ENCODE measurements around the gene C2CD4B.

The C2CD4B gene

DNA sequence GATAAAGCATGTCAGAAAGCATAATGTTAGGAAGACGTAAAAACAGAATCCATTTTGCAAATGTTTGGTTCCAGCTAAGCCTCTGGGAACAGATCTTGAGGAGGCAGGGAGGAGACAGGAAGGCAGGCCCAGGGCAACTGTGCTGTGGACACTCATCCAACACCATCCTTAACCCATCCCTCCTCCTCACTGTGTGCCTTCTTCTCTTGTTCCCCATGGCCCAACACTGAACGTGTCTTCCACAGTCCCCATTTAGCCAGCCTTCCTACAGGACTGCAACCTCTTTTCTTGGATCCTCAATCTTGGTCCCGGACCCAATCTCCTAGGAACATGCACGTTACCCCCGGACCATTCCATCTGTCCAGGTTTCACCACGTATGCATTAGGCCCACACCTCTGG is 15.4 kb downstream of the C2CD4B start:
- DNase-seq (ENCODE audit: low read depth in 1 of 2, low spot score in 1 of 2) = no peak

DNA sequence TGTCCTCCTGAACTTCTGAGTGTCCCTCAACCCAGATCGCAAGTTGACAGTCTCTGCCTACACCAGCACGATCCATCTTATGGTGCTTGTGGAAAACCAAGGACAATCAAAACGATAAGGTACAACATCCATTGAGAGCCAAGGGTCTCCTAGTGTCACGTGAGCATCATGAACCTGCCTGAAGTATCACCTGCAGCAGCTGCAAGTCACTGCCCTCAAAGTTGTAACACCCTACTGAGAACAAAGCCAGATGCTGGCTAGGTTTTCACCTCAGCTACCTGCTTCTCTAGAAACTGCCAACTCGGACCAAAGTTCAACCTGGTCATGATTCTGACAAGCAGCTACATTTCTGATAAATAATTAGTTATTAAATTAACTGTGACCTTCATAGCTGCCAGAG is 17.5 kb downstream of the C2CD4B start:
- DNase-seq (ENCODE audit: low read depth in 1 of 2, low spot score in 1 of 2) = no peak

DNA sequence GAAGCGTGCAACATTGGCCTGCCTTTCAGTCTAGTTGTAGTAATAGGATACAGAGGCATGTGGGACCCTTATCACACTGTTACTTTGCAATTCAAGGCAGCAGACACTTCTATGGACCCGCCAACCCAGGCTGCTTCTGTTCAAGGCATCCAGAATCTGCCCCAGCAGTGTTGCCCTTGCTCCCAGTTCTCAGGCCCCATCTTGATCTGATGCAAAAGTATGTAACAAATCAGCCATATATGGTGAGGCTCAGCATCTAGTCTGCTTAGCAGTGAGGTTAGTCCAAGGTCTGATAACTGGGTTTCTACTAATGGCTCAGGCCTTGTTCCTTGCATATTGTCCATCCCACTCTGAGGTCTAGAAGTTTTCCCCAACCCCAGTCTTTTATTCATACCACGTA is 17.9 kb downstream of the C2CD4B start:
- DNase-seq (ENCODE audit: low read depth in 1 of 2, low spot score in 1 of 2) = no peak

DNA sequence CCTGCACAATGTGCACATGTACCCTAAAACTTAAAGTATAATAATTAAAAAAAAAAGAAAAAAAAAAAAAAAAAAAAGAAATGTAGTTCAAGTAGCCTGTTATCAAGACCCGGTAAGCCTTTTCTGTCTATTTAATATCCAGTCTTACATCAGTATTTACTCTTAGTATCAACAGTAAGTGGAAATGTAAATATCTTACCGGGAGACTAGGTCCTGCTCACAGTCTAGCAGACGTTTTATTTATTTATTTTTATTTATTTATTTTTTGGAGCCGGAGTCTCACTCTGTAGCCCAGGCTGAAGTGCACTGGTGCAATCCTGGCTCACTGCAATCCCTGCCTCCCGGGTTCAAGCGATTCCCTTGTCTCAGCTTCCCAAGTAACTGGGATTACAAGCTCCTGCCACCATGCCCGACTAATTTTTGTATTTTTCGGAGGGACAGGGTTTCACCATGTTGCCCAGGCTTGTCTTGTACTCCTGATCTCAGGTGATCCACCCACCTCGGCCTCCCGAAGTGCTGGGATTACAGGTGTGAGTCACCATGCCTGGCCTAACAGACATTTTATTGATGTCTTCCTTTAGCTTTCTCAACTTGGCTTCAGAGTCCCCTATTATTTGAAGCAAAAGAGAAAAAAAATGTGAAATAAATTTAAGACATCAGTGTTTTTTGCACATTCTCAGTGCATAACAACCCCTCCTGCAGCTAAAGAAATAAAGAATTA is 19.9 kb downstream of the C2CD4B start:
- no peak for DNase-seq (ENCODE audit: low read depth in 1 of 2, low spot score in 1 of 2)

DNA sequence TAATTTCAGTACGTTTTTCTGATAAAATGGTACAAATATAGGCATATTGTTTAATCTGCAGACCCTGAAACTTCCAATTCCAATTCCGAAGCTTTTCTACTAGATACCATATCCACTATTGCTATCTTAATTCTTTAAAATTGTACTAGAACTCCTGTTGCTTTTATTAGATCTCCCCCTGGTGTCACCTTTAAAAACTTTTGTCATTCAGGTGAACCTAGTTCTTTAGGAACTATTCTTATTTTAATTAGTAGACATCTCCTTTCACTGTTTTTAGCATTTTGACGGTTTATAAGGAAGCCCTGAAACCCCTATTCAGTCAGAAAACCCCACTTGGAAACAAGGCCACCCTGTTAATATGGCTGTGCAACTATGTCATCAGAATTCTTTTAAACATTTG is 22.3 kb downstream of the C2CD4B start:
- no peak for DNase-seq (ENCODE audit: low read depth in 1 of 2, low spot score in 1 of 2)

DNA sequence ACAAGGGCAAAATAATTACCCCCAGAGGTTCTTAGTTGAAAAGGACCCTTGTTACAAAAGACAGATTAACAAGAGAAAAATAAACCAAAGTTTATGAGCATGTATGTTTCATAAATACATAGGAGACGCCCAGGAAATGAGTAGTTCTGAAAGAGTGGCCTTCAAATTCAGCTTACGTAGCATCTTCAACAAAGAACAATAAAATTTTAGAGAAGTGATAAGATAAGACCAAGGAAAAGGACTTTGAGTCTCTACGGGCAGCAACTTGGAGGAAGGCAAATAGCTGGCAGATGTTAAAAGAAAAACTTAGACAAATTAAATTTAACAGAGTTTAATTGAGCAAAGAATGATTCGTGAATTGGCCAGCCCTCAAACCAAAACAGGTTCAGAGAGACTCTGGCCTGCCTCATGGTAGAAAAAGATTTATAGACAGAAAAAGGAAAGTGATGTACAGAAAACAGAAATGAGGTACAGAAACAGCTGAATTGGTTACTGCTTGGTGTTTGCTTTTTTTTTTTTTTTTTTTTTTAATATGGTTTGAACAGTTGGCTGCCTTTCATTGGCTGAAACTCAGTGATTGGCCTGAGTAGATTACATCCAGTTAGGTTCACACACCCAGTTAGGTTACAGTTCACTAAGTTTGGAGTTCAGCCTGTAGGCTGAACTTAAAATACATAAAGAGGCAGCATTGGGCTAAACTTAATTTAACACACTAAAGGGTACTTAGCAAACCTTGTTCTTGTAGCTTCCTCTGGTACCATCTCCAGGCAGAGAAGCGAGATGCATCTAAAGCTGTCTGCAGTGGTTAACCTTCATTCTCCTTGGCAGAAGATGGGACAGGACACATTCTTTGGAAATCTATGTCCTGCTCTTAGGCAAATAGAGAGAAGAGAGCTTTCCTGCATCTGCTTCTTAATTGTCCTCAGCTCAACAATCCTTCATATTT is 23.2 kb downstream of the C2CD4B start:
- no peak for DNase-seq (ENCODE audit: low read depth in 1 of 2, low spot score in 1 of 2)

DNA sequence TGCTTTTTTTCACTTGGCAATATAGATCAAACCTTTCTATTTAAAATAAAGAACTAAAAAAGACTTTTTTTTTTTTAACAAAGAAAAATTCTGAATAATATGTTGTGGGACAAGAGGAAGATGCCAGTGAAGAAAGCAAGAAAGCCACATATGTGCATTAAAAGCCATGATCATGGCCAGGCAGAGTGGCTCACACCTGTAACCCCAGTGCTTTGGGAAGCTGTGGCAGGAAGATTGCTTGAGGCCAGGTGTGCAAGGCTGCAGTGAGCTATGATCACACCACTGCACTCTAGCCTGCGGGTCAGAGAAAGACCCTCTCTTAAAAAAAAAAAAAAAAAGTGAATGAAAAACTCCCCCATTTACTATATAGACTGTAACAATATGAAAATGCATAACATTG is 23.9 kb downstream of the C2CD4B start:
- no peak for DNase-seq (ENCODE audit: low read depth in 1 of 2, low spot score in 1 of 2)

DNA sequence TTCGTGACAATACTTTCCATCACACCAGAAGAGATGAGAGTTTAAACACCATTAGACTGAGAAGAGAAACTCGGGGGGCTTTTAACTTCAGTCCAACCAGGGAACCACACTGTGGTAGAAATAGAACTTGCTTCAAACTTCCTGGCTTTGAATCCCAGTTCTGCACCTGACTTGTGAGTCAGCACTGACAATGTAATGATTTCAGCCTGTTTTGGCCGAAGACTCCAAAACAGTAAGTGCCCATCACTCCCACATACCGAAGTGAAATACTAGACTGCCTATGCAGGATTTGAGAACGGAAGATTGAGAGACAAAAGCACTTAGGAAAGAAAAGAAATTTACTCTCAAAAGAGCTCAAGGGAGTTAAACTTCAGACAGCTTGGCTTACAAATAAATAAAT is 27.0 kb downstream of the C2CD4B start:
- no peak for DNase-seq (ENCODE audit: low read depth in 1 of 2, low spot score in 1 of 2)

DNA sequence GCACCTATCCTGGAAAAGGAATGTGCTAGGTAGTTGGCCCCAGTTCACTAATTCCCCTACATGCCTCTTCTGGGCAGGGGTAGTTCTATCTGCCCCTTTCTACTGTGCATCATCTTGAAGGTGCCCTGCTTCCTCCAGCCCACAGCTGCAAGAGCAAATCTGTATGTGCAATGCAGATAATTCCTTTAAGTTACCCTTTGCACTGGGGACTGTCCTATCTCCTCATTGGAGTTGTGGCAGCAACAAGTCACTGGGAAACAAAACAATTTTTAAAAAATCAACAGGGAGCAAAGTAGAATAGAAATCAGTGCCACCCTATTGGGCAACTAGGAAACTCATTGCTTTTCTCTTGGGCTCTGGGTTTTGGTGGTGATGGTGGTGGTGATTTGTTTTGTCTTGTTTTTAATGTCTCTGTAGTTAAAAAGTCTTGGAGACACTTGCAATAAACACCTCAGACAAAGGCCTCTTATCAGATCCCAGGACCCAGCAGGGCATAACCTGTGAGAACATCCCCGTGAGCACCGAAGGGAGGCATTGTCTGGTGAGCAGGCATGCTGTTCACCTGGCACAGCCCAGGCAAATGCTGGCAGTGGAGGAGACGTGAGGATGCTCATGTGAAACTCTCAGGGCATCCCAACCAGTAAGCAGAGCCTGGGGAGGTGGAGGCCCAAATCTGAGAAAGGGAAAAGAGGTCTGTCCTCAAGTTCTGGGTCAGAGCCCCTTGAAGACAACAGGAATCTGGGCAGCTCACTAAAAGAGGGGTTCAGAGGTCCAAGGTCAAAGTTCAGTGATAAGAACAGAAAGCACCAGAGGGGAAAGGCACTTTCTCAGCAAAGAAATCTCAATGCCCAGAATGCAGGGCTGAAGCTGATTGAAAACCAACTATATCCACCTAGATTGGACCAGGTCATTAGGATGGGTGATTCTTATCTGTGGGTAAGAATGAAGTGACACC is 27.9 kb downstream of the C2CD4B start:
- no peak for DNase-seq (ENCODE audit: low read depth in 1 of 2, low spot score in 1 of 2)

DNA sequence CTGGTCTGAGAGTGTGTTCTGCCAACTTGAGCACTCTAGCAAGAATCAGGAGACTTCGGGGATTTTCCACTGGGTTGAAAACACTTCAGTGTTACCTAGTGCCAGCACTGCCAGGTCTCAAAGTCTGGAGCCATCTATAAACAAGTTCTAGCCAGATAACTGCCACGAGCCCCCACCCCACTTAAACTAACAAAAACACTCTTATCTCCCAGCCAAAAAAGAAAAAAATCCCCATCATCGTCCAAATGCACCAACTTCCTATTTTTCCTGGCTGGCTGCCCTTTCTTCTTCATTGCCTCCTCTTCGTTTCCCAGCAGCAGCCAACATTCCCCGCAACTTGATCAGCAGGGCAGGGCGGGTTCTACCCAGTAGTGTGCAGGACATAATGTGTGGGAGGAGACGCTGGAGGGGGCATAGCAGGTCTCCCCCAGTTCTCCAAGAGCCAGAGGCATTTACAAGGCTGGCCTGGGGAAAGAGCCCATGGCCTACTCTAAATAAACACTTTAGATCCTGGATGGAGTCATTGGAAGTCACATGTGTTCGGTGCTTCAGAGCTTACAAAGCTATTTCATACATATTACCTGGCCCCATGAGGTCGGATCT is 29.5 kb downstream of the C2CD4B start:
- no peak for DNase-seq (ENCODE audit: low read depth in 1 of 2, low spot score in 1 of 2)

DNA sequence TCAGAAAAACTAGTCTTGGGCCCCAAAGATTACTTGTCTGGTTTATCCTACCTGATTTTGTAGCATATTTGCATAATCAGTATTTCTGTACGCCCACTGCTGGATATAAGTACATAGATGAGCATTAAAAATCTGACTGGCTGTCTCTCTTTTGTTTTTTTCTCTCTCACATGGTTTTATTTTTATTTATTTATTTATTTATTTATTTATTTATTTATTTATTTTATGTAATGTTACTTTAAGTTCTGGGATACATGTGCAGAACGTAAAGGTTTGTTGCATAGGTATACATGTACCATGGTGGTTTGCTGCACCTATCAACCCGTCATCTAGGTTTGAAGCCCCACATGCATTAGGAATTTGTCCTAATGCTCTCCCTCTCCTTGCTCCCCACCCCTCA is 31.9 kb downstream of the C2CD4B start:
- DNase-seq (ENCODE audit: low read depth in 1 of 2, low spot score in 1 of 2) = no peak

DNA sequence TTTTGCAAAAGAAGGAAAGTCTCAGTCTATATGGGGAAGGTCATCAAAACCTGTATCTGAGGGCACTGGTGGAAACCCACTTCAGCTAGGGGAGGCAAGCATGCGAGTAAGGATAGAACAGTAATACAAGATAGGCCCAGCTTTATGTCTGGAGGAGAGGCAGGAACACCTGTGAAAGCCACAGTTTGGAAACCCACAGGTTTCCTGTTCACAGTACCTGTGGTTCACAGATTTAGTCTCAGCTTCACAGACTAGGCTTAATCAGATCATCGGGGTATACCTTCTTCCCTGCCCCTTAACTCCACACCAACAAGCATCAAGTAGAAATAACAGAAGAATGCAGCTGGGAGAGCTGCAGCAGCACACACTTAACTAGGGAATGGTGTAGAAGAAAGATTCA is 36.2 kb downstream of the C2CD4B start:
- DNase-seq (ENCODE audit: low read depth in 1 of 2, low spot score in 1 of 2) = no peak

DNA sequence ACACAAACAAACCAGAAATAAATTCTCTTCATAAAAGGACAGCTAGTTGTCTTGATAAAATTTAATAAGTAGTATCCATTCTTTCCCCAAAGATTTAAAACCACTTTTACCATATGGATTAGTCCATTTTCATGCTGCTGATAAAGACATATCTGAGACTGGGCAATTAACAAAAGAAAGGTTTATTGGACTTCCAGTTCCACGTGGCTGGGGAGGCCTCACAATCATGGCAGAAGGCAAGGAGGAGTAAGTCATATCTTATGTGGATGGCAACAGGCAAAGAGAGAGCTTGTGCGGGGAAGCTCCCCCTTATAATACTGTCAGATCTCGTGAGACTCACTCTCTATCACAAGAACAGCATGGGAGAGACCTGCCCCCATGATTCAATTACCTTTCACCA is 38.7 kb downstream of the C2CD4B start:
- DNase-seq (ENCODE audit: low read depth in 1 of 2, low spot score in 1 of 2) = no peak

DNA sequence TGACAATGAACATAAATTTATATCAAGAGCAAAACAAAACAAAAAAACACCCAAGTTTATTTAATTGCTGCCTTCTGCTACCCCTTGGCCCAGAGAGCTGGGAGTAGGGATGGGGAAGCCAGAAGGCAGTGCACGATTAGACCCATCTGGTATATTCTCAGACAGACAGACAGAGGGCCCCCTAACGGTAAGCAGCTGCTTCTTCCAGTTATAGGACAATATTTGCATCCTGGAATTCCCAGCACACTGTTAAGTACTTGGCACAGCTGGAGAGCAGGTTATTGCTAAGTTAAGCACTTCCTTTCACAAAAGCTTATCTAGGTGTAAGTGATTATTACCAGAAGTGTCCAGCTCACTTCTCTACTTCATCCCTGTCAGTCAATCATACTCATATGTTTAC is 39.3 kb downstream of the C2CD4B start:
- no peak for DNase-seq (ENCODE audit: low read depth in 1 of 2, low spot score in 1 of 2)

DNA sequence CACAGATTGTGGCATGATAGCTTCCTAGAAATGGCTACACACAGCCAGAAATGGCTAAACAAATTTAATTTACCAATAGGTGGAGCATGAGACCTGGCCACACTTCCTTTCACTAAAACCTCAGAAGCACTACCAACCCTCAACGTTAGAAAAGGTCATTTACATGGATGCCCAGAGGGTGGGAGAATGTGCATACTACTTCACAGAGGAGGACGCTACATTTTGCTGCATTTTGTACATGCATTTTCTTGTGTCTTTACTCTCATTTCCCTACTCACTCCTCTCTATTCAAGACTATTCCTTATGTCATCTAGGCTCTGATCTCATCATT is 40.1 kb downstream of the C2CD4B start:
- DNase-seq (ENCODE audit: low read depth in 1 of 2, low spot score in 1 of 2) = no peak

DNA sequence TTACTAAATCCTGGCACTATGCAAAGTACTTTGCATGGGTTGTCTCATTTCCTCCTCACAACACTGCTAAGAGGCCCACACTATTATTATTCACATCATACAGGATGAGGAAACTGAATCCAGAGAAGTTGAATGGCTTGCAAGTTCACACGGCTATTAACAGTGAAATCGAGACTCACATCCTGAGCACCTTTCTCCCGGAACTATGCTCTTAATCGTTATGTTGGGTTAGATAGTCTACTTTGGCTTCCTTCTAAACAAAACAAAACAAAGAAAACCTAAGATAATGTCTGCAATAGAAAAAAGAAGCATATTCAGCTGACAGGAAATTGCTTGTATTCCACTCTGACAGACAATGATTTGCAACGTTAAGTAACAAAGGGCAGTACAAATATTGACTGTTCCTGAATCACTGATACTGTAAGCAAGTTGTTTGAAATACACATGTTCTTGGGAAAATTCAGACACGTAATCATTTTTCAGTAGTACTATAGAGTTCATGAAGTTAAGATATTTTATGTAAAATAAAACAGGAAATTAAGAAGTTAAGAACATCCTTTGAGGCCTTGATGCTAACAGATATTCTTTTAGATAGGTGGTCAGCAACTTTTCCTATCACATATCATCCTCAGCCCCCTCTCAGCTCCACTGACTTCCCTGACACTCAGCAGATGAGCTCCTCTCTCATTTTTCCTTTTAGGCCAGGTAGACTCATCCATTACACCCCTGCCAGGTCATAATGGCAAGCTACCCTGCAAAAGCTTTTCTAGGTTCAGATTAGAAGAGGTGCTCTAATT is 40.7 kb downstream of the C2CD4B start:
- DNase-seq (ENCODE audit: low read depth in 1 of 2, low spot score in 1 of 2) = no peak

DNA sequence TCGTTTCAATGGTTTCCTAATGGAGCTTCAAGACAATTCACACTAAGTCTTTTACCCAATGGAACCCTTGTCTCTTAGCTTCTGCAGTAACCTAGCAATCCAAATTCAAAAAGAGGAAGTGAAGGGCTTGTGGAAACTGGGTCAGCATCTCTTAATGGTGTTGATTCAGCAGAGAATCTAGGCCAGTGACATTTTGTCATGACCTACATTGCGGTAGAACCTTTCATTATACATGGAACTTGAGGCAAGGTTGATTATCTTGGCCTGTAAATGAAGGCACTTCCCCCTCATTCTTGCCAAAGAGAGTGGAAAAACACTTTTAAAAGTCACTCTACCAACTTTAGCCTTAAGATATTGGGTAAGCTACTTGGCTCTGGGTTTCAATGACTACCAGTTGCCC is 42.8 kb downstream of the C2CD4B start:
- DNase-seq (ENCODE audit: low read depth in 1 of 2, low spot score in 1 of 2) = no peak

DNA sequence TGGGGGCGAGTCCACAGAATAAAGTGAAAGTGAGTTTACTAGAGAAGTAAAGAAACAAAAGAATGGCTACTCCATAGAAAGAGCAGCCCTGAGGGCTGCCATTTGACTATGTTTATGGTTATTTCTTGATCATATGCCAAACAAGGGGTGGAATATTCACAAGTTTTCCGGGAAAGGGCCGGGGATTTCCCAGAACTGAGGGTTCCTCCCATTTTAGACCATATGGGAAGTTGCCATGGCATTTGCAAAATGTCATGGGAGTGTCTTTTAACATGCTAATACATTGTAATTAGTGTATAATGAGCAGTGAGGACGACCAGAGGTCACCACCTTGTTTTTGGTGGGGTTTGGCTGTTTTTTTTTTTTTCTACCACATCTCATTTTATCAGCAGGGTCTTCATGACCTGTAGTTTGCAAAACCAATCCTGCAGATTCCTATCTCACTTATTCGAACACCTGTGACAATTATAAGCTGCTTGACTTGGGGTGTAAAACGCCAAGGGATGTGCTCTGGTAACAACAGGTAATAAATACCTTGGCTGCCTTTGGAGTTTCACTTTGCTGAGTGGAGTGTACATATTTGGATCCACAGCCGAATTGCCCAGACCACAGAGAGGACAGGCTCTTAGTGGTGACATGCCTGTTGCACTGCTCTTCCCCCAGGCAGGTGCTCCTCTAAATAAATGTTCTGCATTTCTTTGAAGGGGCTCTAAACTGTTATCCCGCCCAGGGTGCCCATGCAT is 43.6 kb downstream of the C2CD4B start:
- DNase-seq (ENCODE audit: low read depth in 1 of 2, low spot score in 1 of 2) = no peak

DNA sequence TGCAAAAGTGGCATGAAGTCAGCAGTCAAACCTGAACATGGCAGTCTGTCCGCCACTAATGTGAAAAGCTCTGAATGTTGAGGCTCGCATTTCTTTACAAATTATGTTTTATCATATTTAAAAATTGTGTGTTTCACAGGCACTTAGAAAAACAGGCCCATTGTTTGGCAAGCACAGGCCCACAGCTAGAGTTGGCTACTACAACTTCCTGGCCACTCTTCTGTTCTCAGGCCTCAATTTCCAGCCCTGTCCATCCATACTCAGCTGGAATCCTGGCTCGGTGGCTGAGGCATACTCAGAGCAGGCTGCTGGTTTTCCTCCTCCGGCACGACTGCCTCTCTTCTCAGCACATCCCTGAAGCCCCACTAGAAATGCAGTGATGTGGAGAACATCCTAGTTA is 44.3 kb downstream of the C2CD4B start:
- no peak for DNase-seq (ENCODE audit: low read depth in 1 of 2, low spot score in 1 of 2)

DNA sequence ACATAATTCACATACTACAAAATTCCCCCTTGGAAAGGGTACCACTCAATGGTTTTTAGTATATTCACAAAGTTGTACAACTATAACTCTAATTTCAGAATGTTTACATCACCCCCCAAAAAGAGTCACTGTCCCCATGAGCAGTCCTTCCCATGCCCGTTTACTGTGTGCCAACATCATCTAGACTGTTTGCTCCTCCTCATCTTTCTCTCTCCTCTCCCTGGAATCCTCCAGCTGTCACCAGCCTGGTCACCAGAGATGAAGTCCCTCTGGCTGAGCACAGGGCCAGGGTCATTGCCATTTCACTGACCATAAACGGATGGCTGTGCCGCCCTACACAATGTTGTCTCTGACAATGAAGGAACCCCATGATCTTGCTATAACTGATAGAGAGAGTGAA is 45.2 kb downstream of the C2CD4B start:
- no peak for DNase-seq (ENCODE audit: low read depth in 1 of 2, low spot score in 1 of 2)
